Ovary (tissue), 3 donors: ENCODE measurements around the gene PCNA.

Experiments used
- CTCF ChIP-seq, 3 donors: fragments of 450-650 bp in 2 of 3; fragments of 200-600 bp in 1 of 3; IDR thresholded peaks; one replicate each; pipeline versions ENCODE4 v1.5.1 to v1.8.0; 2016 to 2022; ENCODE audit warnings: antibody characterized with exemption in 3 of 3, mild to moderate bottlenecking in 1 of 3
- EP300 ChIP-seq: sonication (generic); formaldehyde crosslinking; IDR thresholded peaks from one replicate; pipeline ENCODE4 v1.6.1; 2017; ENCODE audit warnings: antibody characterized with exemption
- POLR2A ChIP-seq: fragments of 450-650 bp; IDR thresholded peaks from one replicate; pipeline ENCODE4 v1.6.1; 2017; ENCODE audit warnings: antibody characterized with exemption, mild to moderate bottlenecking, moderate library complexity
- donor health status: DM: no; HTN: no; CAD: no.

- TF ChIP-seq CTCF (IDR thresholded peaks at IDR 0.05), result no peak
- TF ChIP-seq POLR2A, result no peak
- no peak for TF ChIP-seq EP300
These were observed 54.4 kb downstream of the PCNA start for GRCh38 chr20:5065166-5065878.
